HG03108 (cell line): ENCODE measurements around the gene CSH2.
"Not testable (repeated sequence)": the region's sequence is repeated elsewhere in the genome, so short reads cannot be mapped to it uniquely, and the experiment has no call there.

Experiments used
- ATAC-seq: cut with Tn5 transposase; IDR thresholded peaks from one replicate; pipeline ENCODE4 v1.9.1; 2021; ENCODE audit warnings: moderate library complexity; ENCODE audit not compliant: unreplicated experiment

Gene CSH2

GRCh38 chr17:63873577-63873976 lies at the start of gene CSH2:
TSS of gene CSH2 (minus strand) at chr17:63873677. CDS start at chr17:63873614, 63 bp downstream.
- not testable (repeated sequence) for ATAC-seq

GRCh38 chr17:63922402-63922801 lies 48.9 kb upstream of the CSH2 start:
- ATAC-seq, result not testable (repeated sequence)

DNA sequence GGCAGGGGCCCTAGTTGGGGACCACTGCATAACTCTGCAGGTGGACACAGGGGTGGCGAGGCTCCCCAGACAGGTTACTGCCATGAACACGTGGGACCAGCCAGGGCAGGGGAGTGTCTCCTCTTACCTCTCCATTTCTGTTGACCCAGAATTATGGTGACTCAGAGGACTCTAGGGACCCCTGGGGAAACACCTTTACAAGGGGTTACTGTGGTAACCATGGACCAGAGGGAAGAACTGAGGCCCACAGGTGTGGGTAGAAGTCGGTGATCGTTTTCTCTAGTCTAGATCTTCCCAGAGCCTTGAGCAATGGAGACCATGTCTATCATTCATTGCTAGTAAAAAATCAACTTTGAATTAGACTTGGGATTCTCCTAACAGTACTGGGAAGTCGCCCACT lies 47.3 kb upstream of the CSH2 start:
- ATAC-seq, result not testable (repeated sequence)

DNA sequence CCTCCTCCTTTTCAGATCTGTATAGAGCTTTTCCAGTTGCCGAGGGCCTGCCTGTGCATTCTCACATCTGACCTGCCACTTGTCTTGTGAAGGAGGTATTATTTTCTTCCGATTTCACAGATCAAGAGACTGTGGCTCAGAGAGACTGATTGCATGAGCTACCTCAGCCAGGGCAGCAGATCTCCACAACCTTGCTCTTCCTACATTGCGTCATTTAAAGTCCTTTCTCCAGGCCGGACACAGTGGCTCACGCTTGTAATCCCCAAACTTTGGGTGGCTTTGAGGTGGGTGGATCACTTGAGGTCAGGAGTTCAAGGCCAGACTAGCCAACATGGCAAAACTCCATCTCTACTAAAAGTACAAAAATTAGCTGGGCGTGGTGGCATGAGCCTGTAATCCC lies 46.6 kb upstream of the CSH2 start:
- ATAC-seq, result not testable (repeated sequence)

GRCh38 chr17:63919311-63919723 lies 45.8 kb upstream of the CSH2 start:
- ATAC-seq, result peak; percentile 62

DNA sequence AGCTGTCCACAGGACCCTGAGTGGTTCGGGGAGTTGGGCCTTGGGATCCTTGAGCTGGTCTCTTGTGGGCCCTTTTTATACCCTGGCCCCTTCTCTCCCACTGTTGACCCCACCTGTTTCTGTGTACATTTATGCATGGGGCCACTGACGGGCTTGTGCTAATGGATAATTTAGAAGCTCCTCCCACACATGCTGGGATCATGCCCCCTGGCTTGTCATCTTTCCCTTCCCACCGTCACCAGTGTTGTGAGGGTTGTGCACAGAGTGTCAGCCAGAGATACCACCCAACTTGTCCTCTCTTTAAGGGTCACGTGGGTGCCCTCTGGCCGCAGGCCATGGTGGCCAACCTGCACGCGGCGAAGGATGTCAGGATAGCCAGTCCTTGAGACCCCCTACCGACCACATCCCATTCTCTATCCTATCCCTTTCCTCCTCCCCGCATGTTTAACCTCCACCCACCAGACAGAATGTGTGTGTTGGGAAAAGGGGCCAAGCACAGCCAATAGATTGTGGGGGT lies 45.4 kb upstream of the CSH2 start, which contains the start of gene GH1:
Gene GH1, minus strand, starts transcription at position 51 of the 517 bp plus-strand sequence. CDS start 63 bp downstream, outside the sequence.
- not testable (repeated sequence) for ATAC-seq

- ATAC-seq, result no peak
Observed at GRCh38 chr17:63918305-63918704, 44.8 kb upstream of the CSH2 start.

GRCh38 chr17:63917646-63918045 lies 44.2 kb upstream of the CSH2 start:
- ATAC-seq, result no peak

GRCh38 chr17:63917206-63917605 lies 43.7 kb upstream of the CSH2 start:
- ATAC-seq, result not testable (repeated sequence)

- ATAC-seq, result no peak
Observed at GRCh38 chr17:63916566-63917185, 43.2 kb upstream of the CSH2 start.

DNA sequence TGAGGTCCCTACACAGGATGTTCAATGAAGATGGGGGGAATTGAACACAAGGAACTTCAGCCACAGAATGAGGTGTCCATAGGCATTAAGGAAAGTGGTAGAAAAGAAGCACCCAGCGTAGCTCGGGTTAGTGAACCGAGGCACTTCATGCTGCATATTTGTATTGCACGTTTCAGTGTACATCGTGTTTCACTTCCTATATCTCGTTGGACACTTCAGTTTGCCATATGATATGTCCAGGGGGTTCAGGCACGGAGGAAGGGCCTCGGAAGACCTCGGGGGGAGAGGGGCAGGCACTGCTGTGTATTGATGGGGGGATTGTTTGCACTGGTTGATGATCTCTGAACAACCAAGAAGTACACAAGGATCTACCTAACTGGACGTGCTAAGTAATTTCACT lies 42.3 kb upstream of the CSH2 start:
- ATAC-seq, result peak; percentile 48

DNA sequence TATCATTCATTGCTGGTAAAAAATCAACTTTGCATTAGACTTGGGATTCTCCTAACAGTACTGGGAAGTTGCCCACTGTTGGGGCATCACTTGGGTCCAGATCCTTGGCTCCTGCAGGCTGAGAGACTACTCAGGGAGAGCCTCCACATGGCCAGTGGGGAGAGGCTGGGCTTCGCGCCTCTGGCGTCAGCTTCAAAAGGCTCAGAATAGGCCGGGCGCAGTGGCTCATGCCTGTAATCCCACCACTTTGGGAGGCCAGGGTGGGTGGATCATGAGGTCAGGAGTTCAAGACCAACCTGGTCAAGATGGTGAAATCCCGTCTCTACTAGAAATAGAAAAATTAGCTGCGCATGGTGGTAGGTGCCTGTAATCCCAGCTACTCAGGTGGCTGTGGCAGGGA lies 41.0 kb upstream of the CSH2 start:
- ATAC-seq, result no peak

DNA sequence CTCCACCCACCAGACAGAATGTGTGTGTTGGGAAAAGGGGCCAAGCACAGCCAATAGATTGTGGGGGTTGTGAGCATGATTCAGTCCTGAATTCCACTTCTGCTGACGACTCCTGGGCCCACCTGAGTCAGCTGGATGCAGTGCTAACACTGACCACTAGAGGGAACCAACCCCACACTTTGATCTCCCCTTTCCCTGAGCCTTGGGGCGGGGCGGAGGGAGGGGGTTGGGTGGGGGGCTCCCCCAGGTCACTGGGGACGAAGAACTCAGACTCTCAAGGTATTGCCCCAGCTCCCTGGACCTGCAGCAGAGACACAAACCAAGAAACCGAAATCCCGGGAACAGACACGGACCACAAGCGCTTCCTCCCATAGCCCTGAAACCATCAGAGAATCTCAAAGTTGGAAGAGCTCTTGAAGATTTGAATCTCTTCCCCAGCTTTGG lies 38.2 kb upstream of the CSH2 start:
- ATAC-seq, result no peak

GRCh38 chr17:63911041-63911635 lies 37.7 kb upstream of the CSH2 start, which contains the start of gene CSHL1:
TSS of gene CSHL1 (minus strand) at chr17:63911258. CDS start at chr17:63911196, 62 bp downstream.
- no peak for ATAC-seq

DNA sequence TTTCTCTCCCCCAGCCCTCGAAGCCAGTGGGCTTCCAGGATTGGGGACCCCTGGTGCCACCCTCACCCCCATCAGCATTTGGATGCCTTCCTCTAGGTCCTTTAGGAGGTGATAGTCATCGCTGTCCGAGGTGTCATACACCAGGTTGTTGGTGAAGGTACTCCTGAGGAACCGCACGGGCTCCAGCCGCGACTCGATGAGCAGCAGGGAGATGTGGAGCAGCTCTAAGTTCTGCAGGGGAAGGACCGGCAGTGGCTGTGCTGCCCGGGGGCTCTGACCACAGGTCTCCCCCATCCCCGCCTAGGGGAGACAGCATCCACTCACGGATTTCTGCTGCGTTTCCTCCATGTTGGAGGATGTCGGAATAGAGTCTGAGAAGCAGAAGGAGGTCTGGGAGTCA lies 36.6 kb upstream of the CSH2 start:
- ATAC-seq, result no peak

- not testable (repeated sequence) for ATAC-seq
Observed at GRCh38 chr17:63909586-63909985, 36.1 kb upstream of the CSH2 start.

- ATAC-seq, result not testable (repeated sequence)
Observed at GRCh38 chr17:63907161-63907778, 33.8 kb upstream of the CSH2 start.

GRCh38 chr17:63904796-63905195 lies 31.3 kb upstream of the CSH2 start:
- ATAC-seq, result not testable (repeated sequence)

DNA sequence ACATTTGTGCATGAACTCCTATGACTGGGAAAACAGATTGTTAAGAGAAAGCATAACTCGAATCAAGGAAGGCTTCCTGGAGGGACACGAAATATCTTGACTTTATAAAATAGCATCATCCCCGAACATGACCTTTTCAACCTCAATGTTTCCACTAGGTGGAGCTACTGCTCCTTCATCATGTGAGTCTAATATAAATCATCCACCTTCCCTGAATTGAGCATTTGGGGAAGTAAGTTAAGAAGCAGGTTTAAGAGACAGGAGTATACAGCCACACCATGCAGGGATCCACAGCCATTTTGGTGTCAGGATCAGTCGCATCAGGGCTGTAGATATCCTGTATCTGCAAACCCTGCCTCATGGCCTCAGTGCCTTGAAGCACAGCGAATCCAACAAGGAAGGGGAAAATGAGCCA lies 30.3 kb upstream of the CSH2 start:
- ATAC-seq, result not testable (repeated sequence)

DNA sequence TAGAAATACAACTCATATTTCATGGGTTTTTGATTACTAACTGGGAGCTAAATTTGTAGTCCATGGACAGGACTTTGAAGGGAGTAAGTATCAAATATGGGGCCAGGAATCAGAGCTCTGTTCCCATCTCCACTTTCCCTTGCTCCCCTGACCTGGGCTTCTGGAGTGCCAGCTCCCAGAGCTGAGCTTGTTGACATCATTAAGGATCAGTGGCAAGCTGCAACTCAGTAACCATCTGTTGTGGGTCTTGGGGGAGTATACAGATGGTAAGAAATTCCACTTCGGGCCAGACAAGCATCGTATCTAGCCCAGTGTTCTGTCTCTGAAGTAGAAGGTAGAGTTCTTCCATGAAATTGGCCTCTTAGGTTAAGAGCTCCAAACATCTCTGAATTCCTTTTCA lies 28.5 kb upstream of the CSH2 start:
- ATAC-seq, result not testable (repeated sequence)

DNA sequence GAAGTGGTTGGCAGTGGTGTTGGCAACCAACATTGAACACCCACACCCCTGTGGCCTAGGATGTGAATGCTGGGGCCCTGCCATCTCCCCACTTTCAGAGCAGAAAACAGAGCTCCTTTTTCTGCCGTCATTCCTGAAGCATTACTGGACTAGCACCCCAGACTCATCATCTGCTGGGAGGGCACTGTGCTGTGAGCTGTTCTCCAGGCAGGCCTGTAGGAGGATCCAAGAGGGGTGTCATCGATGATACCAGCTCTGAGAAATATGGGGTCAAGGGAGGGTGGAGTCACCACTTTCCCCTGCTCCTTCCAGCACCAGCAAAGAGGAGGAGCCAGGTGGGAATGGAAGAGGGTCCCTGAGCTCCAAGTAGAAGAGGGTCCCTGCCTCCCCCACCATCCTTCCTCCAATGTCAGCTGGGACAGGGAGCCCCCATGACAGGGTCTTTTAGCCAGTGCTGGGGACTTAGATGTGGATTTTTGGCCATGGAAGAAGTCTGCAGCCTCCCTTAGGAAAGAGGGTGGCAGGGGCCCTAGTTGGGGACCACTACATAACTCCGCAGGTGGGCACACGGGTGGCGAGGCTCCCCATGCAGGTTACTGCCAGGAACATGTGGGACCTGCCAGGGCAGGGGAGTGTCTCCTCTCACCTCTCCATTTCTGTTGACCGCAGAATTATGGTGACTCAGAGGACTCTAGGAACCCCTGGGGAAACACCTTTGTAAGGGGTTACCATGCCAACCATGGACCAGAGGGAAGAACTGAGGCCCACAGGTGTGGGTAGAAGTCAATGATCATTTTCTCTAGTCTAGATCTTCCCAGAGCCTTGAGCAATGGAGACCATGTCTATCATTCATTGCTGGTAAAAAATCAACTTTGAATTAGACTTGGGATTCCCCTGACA lies 25.7 kb upstream of the CSH2 start:
- ATAC-seq, result not testable (repeated sequence)
